Middle frontal gyrus (tissue), 1 donor: Measurements from ENCODE around the gene AKAP13.
"Not testable (repeated sequence)": the region's sequence is repeated elsewhere in the genome, so short reads cannot be mapped to it uniquely, and the experiment has no call there.

ENCODE experiments used
- DNase-seq: peaks from one replicate; pipeline ENCODE4 v3.0.0-alpha.2; 2015; ENCODE audit warnings: low spot score; ENCODE audit errors: extremely low spot score

AKAP13 gene

DNA sequence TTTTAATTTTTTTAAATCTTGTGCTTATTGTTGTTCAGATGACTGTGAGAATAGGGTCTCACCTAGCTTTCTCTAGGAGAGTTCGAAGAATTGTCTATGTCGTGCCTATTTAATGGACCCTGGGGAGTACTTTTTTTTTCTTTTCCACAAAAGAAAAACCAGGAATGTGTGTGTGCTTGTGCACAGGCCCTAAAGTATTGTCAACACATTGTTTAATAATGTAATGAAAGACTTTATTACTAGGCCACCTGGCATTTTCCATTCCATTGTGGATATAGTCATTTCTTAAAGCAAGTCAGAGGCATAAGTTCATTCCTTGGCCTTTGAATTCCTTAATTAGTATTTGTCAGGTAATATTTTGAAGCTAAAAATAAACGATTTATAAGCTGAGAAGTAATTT lies 278.4 kb downstream of the AKAP13 start:
- no peak for DNase-seq

DNA sequence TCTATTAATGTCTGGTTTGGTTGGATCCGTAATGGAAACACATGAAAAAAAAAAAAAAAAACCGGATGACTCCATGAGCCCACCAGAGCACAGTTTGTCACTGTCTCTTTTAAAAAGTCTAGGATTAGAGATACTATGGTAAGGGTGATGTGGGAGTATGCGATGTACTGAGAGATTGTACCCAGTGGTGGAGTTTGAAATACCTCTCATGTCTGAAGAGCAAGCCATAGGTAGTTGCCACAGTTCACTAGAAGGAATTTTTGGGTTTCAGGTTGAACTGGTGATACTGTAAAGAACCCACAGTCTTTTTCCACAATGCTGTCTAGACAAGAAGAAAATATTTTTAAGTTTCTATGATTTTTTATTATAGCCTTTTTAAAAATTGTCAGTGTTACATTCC lies 281.5 kb downstream of the AKAP13 start:
- DNase-seq, result no peak

DNA sequence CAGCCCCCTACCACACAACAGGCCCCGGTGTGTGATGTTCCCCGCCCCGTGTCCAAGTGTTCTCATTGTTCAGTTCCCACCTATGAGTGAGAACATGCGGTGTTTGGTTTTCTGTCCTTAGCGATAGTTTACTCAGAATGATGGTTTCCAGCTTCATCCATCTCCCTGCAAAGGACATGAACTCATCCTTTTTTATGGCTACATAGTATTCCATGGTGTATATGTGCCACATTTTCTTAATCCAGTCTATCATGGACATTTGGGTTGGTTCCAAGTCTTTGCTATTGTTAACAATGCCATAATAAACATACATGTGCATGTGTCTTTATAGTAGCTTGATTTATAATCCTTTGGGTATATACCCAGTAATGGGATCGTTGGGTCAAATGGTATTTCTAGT lies 285.3 kb downstream of the AKAP13 start:
- DNase-seq, result not testable (repeated sequence)

DNA sequence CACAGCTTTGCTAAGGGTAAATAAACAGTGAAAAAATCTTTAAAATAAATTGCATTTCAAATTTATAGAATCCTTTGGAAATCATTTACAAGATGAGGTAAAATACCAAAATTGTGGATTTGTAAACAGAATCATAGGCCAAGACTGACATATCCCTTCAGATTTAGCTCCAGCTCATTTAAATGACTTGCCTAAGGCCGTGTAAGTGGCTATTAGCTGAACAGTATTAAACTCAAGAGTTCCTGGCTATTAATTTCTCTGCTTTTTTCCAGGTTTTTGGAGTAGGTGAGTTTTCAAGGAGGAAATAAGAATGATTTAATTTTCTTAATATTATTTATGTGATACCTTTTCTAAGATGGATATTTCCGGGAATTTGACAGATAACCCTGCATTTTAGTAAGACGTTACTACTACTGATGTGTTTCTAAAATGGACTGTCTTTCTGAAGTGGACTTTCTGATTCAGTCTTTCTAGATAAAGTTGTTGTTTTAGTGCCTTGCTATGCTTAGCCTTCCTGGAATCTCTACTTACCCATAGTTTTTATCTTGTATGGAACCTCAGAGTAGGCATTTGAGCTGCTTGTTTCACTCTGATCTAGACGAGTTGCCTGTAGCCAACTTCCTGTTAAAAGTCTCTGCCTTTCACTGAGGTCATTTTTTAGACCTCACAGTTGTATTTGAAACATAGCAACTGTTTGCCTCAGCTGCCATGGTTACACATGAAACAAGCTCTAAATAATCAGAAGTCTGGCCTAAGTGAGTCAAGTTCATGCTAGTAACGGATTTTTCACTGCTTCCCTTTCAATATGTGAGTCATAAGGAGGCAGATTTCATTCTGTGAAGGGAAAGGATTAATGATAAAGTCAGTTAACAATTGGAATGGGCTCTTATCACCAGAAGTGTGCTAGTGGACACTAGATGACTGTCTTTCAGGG lies 287.4 kb downstream of the AKAP13 start:
- DNase-seq, result no peak

DNA sequence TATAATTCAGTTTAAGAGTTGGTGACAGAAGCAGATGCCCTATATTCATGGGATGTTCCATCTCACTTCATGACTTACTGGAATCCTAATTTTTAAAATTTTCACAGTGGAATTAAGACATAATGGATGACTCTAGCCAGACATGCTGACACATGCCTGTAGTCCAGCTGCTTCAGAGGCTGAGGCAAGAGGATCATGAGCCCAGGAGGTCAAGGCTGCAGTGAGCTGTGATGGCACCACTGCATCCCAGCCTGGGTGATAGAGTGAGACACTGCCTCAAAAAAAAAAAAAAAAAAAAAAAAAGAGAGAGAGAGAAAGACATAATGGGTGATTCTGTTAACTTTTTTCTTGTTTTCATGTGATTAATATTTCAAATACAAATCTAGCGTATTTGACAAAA lies 290.8 kb downstream of the AKAP13 start:
- DNase-seq, result no peak

DNA sequence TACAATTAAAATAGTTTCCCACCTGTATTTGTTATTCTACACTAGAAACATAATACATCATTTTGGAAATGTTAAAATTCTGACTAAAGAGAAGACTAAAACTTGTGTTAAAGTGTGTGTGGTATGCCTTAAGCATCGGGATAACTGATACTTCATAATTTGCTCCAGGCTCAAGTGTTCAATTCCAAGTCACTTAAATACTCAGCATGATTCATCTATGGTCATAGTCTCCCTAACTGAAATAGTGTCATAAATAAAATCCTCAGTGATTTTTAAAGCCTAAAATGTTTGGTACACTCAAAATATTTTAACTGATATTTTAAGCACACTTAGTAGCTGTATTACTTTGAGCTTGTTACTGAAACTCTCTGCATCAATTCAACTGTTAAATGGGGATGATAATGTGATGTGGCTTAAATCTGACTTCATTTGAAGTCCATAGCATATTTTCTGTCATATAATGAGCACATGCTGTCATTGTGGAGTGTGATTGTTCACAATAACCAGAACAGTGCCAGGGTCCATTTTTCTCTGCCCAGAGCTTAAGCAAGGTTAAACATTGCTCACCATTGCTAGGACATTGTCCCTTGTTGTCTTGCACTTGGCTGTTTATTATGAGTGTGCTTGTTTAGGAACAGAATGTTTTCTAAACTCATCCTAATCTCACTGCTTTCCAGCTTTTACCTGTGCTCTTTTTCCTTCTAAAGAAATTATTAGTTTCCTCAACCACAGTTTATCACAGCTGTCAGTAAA lies 292.1 kb downstream of the AKAP13 start:
- DNase-seq, result no peak

DNA sequence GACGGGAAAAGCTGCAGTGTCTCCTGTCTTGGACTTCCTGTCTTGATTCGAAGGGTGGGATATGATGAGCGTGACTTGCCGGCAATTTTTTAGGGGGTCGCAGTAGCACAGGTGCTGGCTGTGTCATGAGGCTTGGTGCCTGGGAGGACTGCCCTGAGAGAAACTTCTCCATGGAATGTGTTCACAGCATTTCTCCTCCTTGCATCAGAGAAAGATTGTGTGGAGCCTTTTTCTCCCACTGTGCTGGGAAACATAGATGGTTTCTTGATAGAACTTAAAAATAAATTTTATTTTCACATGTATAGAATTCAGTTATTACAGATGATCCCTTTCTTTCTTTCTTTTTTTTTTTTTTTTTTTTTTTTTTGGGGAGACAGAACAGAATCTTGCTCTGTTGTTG lies 292.9 kb downstream of the AKAP13 start:
- no peak for DNase-seq

DNA sequence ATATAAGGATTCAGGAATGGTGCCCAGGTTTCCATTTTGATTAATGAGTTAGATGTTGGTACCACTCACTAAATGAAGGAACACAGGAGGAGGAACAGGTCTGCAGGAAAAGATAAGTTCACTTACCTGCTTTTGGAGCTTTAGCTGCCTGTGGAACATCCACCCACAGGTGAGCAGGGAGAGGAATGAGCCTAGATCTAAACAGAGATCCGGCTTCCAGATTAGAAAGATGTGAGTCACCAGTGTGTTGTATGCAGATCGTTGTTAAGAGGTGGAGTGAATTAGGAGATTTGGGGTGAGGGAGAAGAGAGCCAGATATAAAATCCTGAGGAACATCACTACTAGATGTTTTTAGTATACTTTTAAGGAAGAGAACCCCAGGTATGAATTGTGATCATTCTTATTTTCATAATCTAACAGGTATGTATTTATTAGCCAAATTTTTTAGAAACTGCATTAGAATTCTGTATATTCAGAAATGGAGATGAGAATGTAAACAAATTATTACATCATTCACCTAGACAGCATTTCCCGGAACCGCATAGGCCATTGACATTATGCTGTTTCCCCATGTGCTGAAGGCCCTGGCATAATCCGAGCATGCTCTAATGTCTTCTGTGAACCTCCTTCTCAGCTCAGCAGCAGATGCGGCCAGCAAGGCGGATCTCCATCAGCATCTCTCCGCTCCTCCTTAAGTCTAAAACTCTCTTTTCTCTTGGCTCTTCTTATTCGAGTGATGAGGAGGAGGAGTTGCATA lies 296.1 kb downstream of the AKAP13 start:
- no peak for DNase-seq

DNA sequence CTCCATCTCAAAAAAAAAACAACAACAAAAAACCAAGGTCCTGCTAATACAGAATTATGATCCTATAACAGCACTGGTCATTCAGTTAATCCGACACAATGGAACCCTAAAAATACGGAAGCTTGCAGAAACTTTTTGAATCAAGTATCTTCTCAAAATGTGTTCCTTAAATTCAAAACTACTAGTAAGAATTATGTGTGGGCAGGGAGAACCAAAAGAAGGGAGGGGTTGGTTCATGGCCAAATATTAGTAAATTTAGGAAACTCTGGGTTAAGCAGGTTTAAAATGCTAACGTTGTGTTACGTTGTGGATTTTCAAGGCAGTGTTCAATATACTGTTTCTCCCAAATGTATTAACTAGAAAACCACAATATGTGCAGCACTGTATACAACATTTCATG lies 298.8 kb downstream of the AKAP13 start:
- DNase-seq, result no peak

DNA sequence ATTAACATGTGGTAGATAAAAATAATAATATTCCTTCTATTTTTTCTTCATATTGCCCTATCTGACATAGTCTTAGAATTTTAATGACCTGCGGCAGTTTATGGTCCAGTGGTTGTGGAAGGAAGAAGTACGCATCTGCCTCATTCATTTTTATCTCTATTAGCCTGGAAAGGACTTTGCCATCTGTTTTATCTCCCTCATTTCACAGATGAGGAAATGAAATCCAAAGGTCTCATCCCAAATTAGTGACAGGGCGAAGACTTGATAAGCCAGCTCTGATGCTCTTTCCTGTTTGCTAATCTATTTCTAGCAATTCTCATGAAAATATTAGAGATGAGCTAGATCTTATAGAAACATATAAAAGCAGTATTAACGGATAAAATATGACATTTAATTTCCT lies 301.0 kb downstream of the AKAP13 start:
- no peak for DNase-seq

DNA sequence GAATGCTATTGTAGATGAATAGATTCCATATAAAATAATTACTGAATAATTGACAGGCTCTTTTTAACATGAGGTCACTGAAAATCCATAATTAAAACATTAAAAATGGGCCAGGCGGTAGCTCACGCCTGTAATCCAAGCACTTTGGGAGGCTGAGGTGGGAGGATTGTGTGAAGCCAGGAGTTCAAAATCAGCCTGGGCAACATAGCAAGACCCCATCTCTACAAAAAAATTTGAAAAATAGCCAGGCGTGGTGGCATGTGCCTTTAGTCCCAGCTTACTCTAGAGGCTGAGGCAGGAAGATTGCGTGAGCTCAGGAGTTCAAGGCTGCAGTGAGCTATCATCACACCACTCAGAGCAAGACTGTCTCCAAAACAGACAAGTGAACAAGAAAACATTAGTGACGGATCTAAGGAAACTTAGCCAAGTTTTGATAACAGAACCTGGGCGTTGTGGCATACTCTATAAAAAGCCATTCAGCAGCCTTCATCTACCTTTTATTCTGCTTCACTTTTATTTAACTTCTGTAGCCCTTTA lies 303.8 kb downstream of the AKAP13 start:
- no peak for DNase-seq

DNA sequence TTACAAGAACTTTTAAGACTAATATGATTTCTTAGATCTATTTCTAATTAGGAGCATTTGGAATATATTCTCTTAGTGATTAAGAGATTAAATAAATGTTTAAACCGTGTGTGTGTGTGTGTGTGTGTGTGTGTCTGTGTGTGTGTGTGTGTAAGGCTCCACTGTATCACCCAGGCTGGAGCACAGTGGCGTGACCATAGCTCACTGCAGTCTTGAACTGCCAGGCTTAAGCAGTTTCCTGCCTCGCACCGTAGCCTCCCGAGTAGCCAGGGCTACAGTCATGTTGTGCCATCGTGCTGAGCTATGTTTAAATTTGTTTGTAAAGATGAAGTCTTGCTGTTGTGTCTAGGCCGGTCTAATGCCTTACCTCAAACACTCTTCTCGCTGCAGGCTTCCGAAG lies 305.0 kb downstream of the AKAP13 start:
- DNase-seq, result no peak

DNA sequence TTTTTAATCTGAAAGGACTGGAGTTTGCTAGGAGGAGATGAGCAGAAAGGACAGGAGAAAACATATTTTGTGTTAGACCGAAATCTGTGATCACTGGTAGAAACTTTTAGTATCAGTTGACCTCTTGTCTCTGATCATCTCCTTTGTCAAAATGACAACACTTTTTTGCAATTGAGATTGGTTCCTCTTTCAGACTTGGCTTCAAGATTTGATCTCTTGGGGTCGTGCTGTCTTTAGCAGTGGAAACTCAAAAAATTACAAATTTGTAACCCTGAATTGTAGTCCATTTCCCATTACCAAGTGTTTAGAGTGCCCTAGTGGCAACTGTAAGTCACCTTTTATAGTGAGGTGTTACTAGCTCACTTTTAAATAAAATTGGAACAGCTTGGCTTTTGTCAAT lies 306.9 kb downstream of the AKAP13 start:
- no peak for DNase-seq

DNA sequence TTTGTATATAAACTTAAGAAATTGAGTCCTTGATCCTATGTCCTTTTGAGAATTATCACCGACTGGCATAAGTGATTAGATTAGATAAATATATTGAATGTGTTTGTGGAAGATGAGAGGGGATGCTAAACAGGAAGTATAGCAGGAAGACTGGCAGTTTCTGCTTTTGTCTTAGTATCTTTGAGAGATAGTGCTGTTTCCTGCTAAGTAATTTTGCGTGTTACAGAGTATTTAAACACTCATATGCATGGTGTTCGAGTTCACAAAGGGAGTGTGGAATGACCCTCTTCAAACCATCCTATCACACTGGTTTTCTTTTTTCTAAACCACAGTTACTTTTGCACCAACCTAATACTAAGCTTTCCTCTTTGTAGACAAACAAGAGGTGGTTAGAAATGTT lies 308.3 kb downstream of the AKAP13 start:
- DNase-seq, result no peak

DNA sequence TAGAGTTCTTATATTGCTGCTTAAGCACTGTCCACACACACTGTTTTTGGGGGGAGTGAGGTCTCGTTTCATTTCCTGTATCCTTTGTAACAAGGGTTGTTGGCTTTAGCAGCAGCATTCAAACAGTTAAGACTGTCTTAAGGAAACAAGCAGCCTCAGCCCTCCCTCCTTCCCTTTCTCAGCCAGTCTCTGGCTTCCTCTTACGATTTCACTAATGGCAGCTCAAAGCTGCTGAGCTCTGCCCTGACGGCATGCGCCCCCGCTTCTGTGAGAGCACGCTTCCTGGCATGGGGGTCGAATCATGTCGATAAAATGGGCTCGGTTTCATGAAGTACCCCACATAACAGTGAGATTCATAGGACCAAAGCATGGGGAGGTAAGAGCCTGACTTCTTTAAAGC lies 309.3 kb downstream of the AKAP13 start:
- no peak for DNase-seq

DNA sequence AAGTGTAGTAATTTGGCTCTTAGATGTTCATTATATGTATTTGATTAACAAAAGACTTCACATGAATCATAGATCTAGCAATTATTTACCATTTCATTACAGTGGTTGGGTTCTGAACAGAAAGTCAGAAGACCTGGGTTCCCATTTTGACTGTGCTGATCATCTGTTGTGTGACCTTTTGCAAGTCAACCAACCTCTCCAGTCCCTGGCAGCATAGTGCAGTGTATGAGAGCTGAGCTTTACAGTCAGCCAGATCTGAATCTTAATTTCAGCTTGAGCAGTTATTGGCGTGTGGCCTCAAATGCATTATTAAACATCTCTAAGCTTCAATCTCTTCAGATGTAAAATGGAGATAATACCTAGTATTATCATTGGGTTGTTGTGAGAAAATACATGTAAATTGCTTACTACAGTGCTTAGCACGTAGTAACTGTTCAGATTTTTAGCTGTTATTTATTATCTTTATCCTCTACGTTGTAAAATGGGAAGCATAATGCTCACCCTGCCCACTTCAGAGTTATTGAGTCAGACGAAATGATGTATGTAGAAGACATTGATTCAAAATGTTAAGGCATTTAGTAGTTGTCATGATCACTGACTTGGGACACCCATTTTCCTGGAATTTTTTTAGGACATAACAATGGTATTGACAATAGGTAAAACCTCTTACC lies 310.3 kb downstream of the AKAP13 start:
- DNase-seq, result no peak

DNA sequence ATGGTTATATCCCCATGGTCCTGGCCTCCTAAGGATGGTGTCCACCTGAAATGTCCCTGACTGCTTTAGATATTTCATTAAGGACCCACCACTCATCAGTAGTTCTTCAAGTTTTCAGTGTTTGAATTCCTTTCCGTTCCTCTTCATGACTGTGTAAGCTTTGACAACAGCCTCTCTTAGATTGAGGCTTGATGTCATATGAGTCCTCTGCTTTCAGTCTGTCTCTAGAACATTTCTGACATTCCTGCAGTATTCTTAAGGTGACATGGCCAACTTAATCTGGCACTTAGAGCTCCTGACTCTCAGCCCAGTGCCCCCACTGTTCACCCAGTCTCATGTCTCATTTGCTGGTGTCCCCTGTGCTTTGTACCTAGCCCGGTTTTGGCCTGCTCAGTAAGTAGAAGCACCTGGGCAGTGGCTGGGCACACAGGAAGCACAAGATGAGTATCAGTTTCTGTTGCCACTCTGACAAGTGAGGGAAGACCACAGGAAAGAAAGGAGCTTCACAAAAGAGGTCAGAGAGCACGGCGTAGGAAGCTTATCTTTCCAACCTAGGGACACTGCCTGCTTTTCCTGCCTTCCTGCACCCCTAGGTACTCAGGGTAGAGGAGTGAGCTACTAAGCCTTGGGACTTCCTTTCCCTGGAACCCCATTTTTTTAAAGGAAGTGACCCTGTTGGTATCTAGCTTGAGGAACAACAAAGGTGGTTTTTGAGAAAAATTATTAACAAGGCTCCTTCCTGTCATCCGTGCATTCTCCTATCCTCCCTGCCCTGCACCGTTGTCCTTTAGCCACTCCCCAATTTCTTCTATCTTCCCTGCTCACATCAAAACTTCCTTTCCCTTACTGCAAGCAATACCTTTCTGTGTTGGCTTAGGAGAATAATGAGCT lies 311.2 kb downstream of the AKAP13 start:
- DNase-seq, result no peak

DNA sequence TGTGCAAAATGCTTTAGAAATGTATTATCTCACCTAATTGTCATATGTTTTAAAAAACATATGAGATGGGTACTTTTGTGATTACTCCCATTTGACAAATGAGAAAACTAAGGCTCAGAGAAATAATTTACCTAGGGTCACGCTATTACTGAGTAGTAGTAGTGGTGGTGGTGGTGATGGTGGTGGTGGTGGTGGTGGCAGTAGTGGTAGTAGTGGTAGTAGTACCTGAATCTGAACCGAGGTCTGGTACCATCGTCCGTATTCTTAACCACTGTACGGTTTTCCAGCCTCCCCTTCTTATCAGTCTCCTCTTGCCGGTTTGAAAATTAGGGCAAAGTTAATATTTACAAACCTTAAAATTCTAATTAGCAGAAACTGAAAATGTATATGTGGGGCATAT lies 311.9 kb downstream of the AKAP13 start:
- no peak for DNase-seq

DNA sequence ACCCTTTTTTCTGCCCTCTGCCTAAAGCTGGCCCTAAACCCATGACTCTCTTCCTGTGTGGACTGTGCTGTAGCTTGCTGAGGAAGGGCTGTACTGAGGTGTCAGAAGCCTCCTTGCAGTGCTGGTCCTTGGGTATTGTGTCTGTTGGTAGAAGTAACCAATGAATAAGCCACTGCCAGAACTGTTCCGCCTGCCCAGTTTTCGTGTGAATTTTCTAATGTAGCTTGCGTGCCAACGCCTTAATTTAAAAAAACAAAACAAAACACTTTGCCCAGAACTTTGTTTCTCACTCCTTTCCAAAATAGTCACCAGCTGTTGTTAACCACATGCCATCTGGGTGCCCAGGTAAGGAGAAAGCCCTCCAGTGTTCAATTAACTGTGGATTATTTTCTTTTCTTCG lies 312.5 kb downstream of the AKAP13 start:
- no peak for DNase-seq

DNA sequence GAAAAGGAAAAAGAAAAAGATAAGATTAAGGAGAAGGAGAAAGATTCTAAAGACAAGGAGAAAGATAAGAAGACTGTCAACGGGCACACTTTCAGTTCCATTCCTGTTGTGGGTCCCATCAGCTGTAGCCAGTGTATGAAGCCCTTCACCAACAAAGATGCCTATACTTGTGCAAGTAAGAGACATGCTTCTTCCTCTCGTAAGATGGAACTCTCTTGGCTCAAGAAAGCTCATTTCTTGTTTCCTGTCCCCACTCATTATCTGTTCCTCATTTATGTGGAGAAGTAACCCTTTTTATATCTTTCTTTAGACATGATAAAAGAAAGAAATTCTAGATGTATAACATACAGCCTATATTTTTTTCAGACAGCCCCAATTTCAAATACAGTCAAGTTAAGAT lies 312.9 kb downstream of the AKAP13 start:
- no peak for DNase-seq
